Type B pancreatic cell (in vitro differentiated cells): ENCODE results near the gene CACNA1S. TPM values are rescaled to one million over a fixed set of nuclear protein-coding genes. Genes with fewer than 3 reads are reported as not detected.

Source experiments
- DNase-seq: peaks from one replicate; pipeline ENCODE4 v3.0.0; 2021; ENCODE audit warnings: mixed read lengths; ENCODE audit not compliant: unreplicated experiment; ENCODE audit errors: extremely low spot score
- H3K27ac Mint-ChIP-seq: 2 replicates; pipeline ENCODE4 v1.8.0; 2021; ENCODE audit warnings: mild to moderate bottlenecking, mixed read lengths
- H3K27me3 Mint-ChIP-seq: 2 replicates; pipeline ENCODE4 v1.8.0; 2021; ENCODE audit warnings: mixed read lengths
- H3K36me3 Mint-ChIP-seq: 2 replicates; pipeline ENCODE4 v1.8.0; 2021; ENCODE audit warnings: mixed read lengths
- H3K4me1 Mint-ChIP-seq: one replicate; pipeline ENCODE4 v1.8.0; 2021; ENCODE audit warnings: mixed read lengths; ENCODE audit not compliant: unreplicated experiment
- H3K4me3 Mint-ChIP-seq: 2 replicates; pipeline ENCODE4 v1.8.0; 2021; ENCODE audit warnings: mild to moderate bottlenecking, mixed read lengths
- H3K9me3 Mint-ChIP-seq: 2 replicates; pipeline ENCODE4 v1.8.0; 2021; ENCODE audit warnings: mixed read lengths
- CTCF ChIP-seq: fragments of 200-600 bp; sonication (generic); conservative IDR thresholded peaks from 2 replicates; pipeline ENCODE4 v1.5.0; 2021; ENCODE audit warnings: antibody characterized with exemption, mild to moderate bottlenecking
- total RNA-seq: library from RNA; stranded (reverse); gene quantifications from 2 replicates; pipeline ENCODE4 v1.2.1, GENCODE V29; 2021; ENCODE audit warnings: low replicate concordance

The CACNA1S gene
- total RNA-seq, 1 donor from 2014 or later = 0.12 TPM

- Mint-ChIP-seq H3K27me3 (peaks cover 14% of the 10 kb centered on the region), H3K4me3 (no peak overlapping the region), H3K9me3 (no peaks in the 10 kb centered on the region), H3K27ac (no peak overlapping the region), H3K36me3 (no peaks in the 10 kb centered on the region), H3K4me1 (peaks cover 6% of the 10 kb centered on the region)
- DNase-seq = no peak
- no peak for TF ChIP-seq CTCF
These were observed 39.3 kb downstream of the CACNA1S start for GRCh38 chr1:201072922-201073321.

GRCh38 chr1:201072149-201072548 lies 40.1 kb downstream of the CACNA1S start:
- Mint-ChIP-seq H3K4me3 (no peak overlapping the region), H3K27me3 (peaks cover 17% of the 10 kb centered on the region), H3K36me3 (no peaks in the 10 kb centered on the region), H3K4me1 (peaks cover 6% of the 10 kb centered on the region), H3K27ac (no peak overlapping the region), H3K9me3 (no peaks in the 10 kb centered on the region)
- no peak for DNase-seq
- TF ChIP-seq CTCF = no peak

GRCh38 chr1:201069636-201070035 lies 42.6 kb downstream of the CACNA1S start:
- H3K27ac Mint-ChIP-seq = no peak overlapping the region
- no peak for TF ChIP-seq CTCF
- H3K36me3 Mint-ChIP-seq = no peaks in the 10 kb centered on the region
- H3K4me1 Mint-ChIP-seq = peaks cover 6% of the 10 kb centered on the region
- no peak overlapping the region for H3K4me3 Mint-ChIP-seq
- no peak for DNase-seq
- peaks cover 19% of the 10 kb centered on the region for H3K27me3 Mint-ChIP-seq
- H3K9me3 Mint-ChIP-seq = no peaks in the 10 kb centered on the region

GRCh38 chr1:201068976-201069375 lies 43.2 kb downstream of the CACNA1S start:
- no peak for TF ChIP-seq CTCF

GRCh38 chr1:201066986-201067385 lies 45.2 kb downstream of the CACNA1S start:
- DNase-seq = no peak
- H3K9me3 Mint-ChIP-seq = no peaks in the 10 kb centered on the region
- no peak overlapping the region for H3K4me3 Mint-ChIP-seq
- H3K36me3 Mint-ChIP-seq = no peaks in the 10 kb centered on the region
- no peak overlapping the region for H3K27ac Mint-ChIP-seq
- peaks cover 16% of the 10 kb centered on the region for H3K27me3 Mint-ChIP-seq
- no peak for TF ChIP-seq CTCF
- peaks cover 6% of the 10 kb centered on the region for H3K4me1 Mint-ChIP-seq

More at GRCh38 chr1:201068976-201069375, 43.2 kb downstream of the CACNA1S start:
- no peaks in the 10 kb centered on the region for H3K36me3 Mint-ChIP-seq
- peaks cover 19% of the 10 kb centered on the region for H3K27me3 Mint-ChIP-seq
- no peak overlapping the region for H3K27ac Mint-ChIP-seq
- H3K9me3 Mint-ChIP-seq = no peaks in the 10 kb centered on the region
- no peak overlapping the region for H3K4me3 Mint-ChIP-seq
- peaks cover 6% of the 10 kb centered on the region for H3K4me1 Mint-ChIP-seq
- no peak for DNase-seq

- TF ChIP-seq CTCF = no peak
- H3K27ac Mint-ChIP-seq = no peak overlapping the region
- peaks cover 11% of the 10 kb centered on the region for H3K27me3 Mint-ChIP-seq
- H3K4me1 Mint-ChIP-seq = peaks cover 6% of the 10 kb centered on the region
- no peak for DNase-seq
- no peak overlapping the region for H3K4me3 Mint-ChIP-seq
- H3K9me3 Mint-ChIP-seq = no peaks in the 10 kb centered on the region
- no peaks in the 10 kb centered on the region for H3K36me3 Mint-ChIP-seq
These were observed 46.5 kb downstream of the CACNA1S start for GRCh38 chr1:201065686-201066085.
